ENCODE measurements around the gene CYB5R2.

- TF ChIP-seq CTCF (IDR thresholded peaks at IDR 0.05) (no peak), POLR2A (IDR thresholded peaks at IDR 0.05) (no peak)
Observed at GRCh38 chr11:7694235-7694634, 20.9 kb upstream of the CYB5R2 start.

Measured in breast epithelium (tissue), 3 donors.